Upper lobe of left lung (tissue), 6 donors: ENCODE measurements around the gene SLC24A5. TPM values are rescaled to one million over a fixed set of nuclear protein-coding genes. Genes with fewer than 3 reads are reported as not detected.
A peak's percentile ranks its signal among the peaks of the same experiment; 100 is the strongest.

Source experiments
- ATAC-seq, 2 donors: fragments of 200-7000 bp; cut with Tn5 transposase; one replicate each; pipeline ENCODE4 v1.9.1; 2022; ENCODE audit warnings: mild to moderate bottlenecking in 2 of 2, moderate library complexity in 2 of 2; ENCODE audit not compliant: low FRiP score in 2 of 2
- DNase-seq, 2 donors: peaks; one replicate each; pipeline ENCODE4 v3.0.0-alpha.2; 2019 to 2020
- H3K27ac ChIP-seq, 4 donors: fragments of 200-600 bp; sonication (generic); one replicate each; pipeline ENCODE4 v1.5.1; 2016 to 2019
- H3K27me3 ChIP-seq, 4 donors: fragments of 200-600 bp; sonication (generic); one replicate each; pipeline ENCODE4 v1.5.1; 2017 to 2019
- H3K36me3 ChIP-seq, 4 donors: fragments of 200-600 bp; sonication (generic); one replicate each; pipeline ENCODE4 v1.5.1; 2016 to 2019
- H3K4me1 ChIP-seq, 4 donors: fragments of 200-600 bp; sonication (generic); one replicate each; pipeline ENCODE4 v1.5.1; 2018 to 2019
- H3K4me3 ChIP-seq, 4 donors: fragments of 200-600 bp; sonication (generic); one replicate each; pipeline ENCODE4 v1.5.1; 2017 to 2019; ENCODE audit warnings: mild to moderate bottlenecking in 2 of 4, moderate library complexity in 1 of 4
- H3K9me3 ChIP-seq, 4 donors: fragments of 200-600 bp; sonication (generic); one replicate each; pipeline ENCODE4 v1.5.1; 2018 to 2019
- CTCF ChIP-seq, 6 experiments: fragments of 450-650 bp in 4 of 6; fragments of 200-600 bp in 2 of 6; sonication (generic) in 2 of 6; IDR thresholded peaks; one replicate each; pipeline ENCODE4 v1.5.1; 2016 to 2019; ENCODE audit warnings: antibody characterized with exemption in 6 of 6
- EP300 ChIP-seq, 4 donors: sonication (generic); formaldehyde crosslinking; IDR thresholded peaks; one replicate each; pipeline ENCODE4 v1.5.1; 2017; ENCODE audit warnings: antibody characterized with exemption in 4 of 4, control low read depth in 2 of 4
- POLR2A ChIP-seq, 4 donors: fragments of 450-650 bp; IDR thresholded peaks; one replicate each; pipeline ENCODE4 v1.5.1; 2016 to 2017; ENCODE audit warnings: antibody characterized with exemption in 4 of 4, mild to moderate bottlenecking in 2 of 4
- POLR2AphosphoS5 ChIP-seq, 2 donors: sonication (generic); formaldehyde crosslinking; IDR thresholded peaks; one replicate each; pipeline ENCODE4 v1.5.1; 2017; ENCODE audit warnings: antibody characterized with exemption in 2 of 2
- WGBS, 2 donors: methylation state at CpG; one replicate each; pipeline ENCODE4 v1.1.5; 2017 to 2018; 5-methylcytosine and 5-hydroxymethylcytosine counted together
- total RNA-seq, 6 donors: library from RNA; depleted of rRNA in 4 of 6; stranded (reverse); fragments of >200 nt in 4 of 6; gene quantifications; one replicate each; pipeline versions ENCODE4 v1.1.0 to v1.2.1, GENCODE V29; 2016 to 2021
- donor health status: DM: no; HTN: no; CAD: no; lungs with moderate emphysema.
- donor health status: DM: no; HTN: yes; CAD: no; lungs with severe emphysema.

Gene SLC24A5
- total RNA-seq, 6 donors from 2014 or later, result 0.83 TPM; not detected in 5

DNA sequence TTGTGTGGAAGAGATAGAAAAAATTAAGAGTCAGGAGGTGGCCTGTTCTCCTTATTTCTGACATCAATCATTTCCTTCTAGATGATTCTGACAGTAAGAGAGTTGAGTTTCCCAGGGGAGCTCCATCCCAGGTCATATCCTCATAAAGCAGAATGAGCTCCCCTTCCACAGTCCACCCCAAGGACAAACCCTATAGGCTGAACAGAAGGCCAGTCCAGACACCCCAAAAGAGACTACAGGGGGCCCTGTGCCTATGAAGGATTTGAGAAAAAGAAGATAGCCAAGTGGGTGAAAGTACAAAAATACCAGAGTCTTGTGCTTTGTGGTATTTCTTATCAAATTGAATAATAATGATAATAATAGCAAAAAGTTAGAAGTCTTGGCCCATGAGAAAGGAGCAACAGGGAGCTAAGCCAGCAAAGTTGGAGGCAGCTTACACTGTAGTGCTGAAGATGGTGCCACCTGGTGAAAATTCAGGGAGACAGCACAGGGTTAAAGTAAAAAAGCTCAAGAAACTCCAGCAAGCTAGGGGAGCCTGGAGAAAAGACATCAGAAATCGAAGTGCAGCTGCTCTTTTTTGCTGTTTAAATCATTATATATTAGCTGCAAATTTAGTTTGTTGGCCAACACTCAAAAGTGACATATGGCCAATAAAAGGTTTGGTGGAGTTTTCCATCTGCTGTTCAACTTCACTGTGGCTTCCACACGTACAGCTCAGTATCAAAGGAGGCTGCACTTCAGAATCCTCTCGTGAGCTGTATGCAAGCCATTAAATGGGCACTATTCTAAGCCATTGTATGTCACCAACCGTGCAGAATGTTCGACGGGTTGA is 35.8 kb upstream of the SLC24A5 start:
- no peak for TF ChIP-seq POLR2A (IDR thresholded peaks at IDR 0.05)
- TF ChIP-seq CTCF (IDR thresholded peaks at IDR 0.05), result peak in 4 of 6 experiments; percentile 13 to 40 (median 30)
- ATAC-seq (no peak), DNase-seq (peak in 1 of 2 donors; percentile 29)
- Histone ChIP-seq H3K4me1 (no peaks in the 10 kb centered on the region), H3K36me3 (no peaks in the 10 kb centered on the region), H3K4me3 (no peak overlapping the region), H3K27me3 (no peaks in the 10 kb centered on the region), H3K27ac (no peak overlapping the region), H3K9me3 (no peaks in the 10 kb centered on the region)
- 63 to 76% methylated on average over 6 of the region's 6 CpGs for WGBS, 2 donors

DNA sequence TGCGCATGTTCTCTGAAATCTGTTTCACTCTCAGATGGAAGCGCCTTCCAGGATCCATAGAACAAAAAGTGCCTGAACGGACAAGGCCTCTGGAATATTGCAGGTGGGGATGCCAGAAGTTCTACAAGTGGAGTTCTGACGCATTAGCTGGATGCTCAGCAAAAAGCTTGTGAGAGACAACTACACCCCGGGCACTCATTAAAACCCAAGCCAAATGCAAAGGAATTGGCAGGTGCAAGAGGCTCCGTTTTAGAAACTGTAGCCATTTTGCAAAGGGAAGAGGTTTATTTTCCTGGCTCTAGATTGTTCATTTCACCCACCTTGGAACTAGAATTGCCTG is 35.2 kb upstream of the SLC24A5 start:
- no peak for DNase-seq
- Histone ChIP-seq H3K27ac (no peak overlapping the region), H3K27me3 (no peaks in the 10 kb centered on the region), H3K36me3 (no peaks in the 10 kb centered on the region), H3K9me3 (no peaks in the 10 kb centered on the region), H3K4me1 (no peaks in the 10 kb centered on the region), H3K4me3 (no peak overlapping the region)
- 92 to 94% methylated on average over 6 of the region's 6 CpGs for WGBS, 2 donors
- ATAC-seq, result no peak
- TF ChIP-seq CTCF (IDR thresholded peaks at IDR 0.05), result no peak
- TF ChIP-seq POLR2A (IDR thresholded peaks at IDR 0.05), result no peak
- no peak for TF ChIP-seq POLR2AphosphoS5 (IDR thresholded peaks at IDR 0.05)
- TF ChIP-seq EP300 (IDR thresholded peaks at IDR 0.05), result no peak

GRCh38 chr15:48086133-48086532 is 34.7 kb upstream of the SLC24A5 start:
- no peaks in the 10 kb centered on the region for H3K36me3 ChIP-seq
- WGBS, 2 donors, result 69 to 74% methylated on average over 5 of the region's 5 CpGs
- H3K27ac ChIP-seq, result no peak overlapping the region
- TF ChIP-seq CTCF (IDR thresholded peaks at IDR 0.05), result no peak
- TF ChIP-seq POLR2AphosphoS5 (IDR thresholded peaks at IDR 0.05), result no peak
- no peak for TF ChIP-seq POLR2A (IDR thresholded peaks at IDR 0.05)
- TF ChIP-seq EP300 (IDR thresholded peaks at IDR 0.05), result no peak
- H3K9me3 ChIP-seq, result no peaks in the 10 kb centered on the region
- ATAC-seq (peak in 1 of 2 donors; percentile 48), DNase-seq (no peak)
- no peak overlapping the region for H3K4me3 ChIP-seq
- H3K4me1 ChIP-seq, result no peaks in the 10 kb centered on the region
- no peaks in the 10 kb centered on the region for H3K27me3 ChIP-seq

DNA sequence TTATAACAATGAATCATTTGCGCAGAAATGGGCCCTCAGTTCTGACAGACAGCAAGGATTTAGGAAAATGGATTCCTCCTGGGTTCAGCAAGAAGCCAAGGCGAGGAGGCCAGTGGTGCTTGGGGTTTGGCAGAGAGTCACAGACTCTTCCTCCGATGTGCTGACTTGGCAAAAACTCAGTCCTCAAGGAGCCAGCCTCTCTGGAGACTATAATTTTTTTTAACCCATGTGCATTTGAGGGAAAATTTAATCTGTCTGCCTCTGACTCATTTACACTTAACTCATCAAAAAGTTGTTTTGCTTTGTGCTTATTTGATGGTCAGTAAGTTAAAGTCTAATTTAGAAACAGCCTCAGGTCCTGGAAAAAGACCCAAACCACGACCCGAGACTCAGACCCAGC is 34.2 kb upstream of the SLC24A5 start:
- H3K9me3 ChIP-seq, result no peaks in the 10 kb centered on the region
- 59 to 62% methylated on average over 5 of the region's 5 CpGs for WGBS, 2 donors
- H3K36me3 ChIP-seq, result no peaks in the 10 kb centered on the region
- TF ChIP-seq POLR2A (IDR thresholded peaks at IDR 0.05) (no peak), POLR2AphosphoS5 (IDR thresholded peaks at IDR 0.05) (no peak), CTCF (IDR thresholded peaks at IDR 0.05) (no peak), EP300 (IDR thresholded peaks at IDR 0.05) (no peak)
- H3K4me1 ChIP-seq, result no peaks in the 10 kb centered on the region
- ATAC-seq (peak in 1 of 2 donors; percentile 30), DNase-seq (no peak)
- H3K27ac ChIP-seq, result no peak overlapping the region
- no peak overlapping the region for H3K4me3 ChIP-seq
- no peaks in the 10 kb centered on the region for H3K27me3 ChIP-seq

DNA sequence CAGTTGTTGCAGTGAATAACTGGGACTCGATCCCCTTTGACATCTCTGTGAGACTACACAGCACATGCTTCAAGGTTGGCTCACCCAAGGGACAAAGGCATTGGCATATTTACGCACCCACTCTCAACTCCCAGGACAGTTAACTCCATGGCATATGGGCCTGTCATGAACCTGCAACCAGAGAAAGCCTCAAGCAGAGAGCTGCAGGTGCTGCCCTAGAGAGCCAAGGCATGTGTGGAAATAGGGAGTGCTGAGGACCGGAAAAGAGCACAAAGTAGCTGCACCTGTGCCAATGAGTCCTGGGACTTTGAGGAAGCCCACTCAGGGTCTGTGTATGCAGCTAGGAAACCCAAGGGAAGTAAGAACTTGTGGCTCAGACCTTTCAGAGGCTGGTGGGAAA is 32.9 kb upstream of the SLC24A5 start:
- H3K4me1 ChIP-seq, result no peaks in the 10 kb centered on the region
- no peak overlapping the region for H3K27ac ChIP-seq
- WGBS, 2 donors, result 76 to 84% methylated on average over 2 to 3 of the region's 3 CpGs
- H3K27me3 ChIP-seq, result no peaks in the 10 kb centered on the region
- no peak for TF ChIP-seq CTCF (IDR thresholded peaks at IDR 0.05)
- no peak for TF ChIP-seq EP300 (IDR thresholded peaks at IDR 0.05)
- TF ChIP-seq POLR2AphosphoS5 (IDR thresholded peaks at IDR 0.05), result no peak
- TF ChIP-seq POLR2A (IDR thresholded peaks at IDR 0.05), result no peak
- no peaks in the 10 kb centered on the region for H3K36me3 ChIP-seq
- no peak overlapping the region for H3K4me3 ChIP-seq
- DNase-seq (no peak), ATAC-seq (no peak)
- no peaks in the 10 kb centered on the region for H3K9me3 ChIP-seq
